Medulla oblongata (tissue), 1 donor: ENCODE measurements around the gene NGEF.

Experiments
- DNase-seq: peaks from one replicate; pipeline ENCODE4 v3.0.0-alpha.2; 2015; ENCODE audit errors: extremely low spot score

The NGEF gene

GRCh38 chr2:233042549-233042948 is 29.5 kb upstream of the NGEF start:
- DNase-seq, result no peak

GRCh38 chr2:233041722-233042323 is 28.8 kb upstream of the NGEF start:
- DNase-seq, result no peak

GRCh38 chr2:233040571-233040970 is 27.5 kb upstream of the NGEF start:
- DNase-seq, result no peak

- no peak for DNase-seq
Observed at GRCh38 chr2:233039846-233040530, 26.9 kb upstream of the NGEF start.

- DNase-seq, result no peak
Observed at GRCh38 chr2:233039212-233039845, 26.3 kb upstream of the NGEF start.

GRCh38 chr2:233037078-233037477 is 24.0 kb upstream of the NGEF start:
- DNase-seq, result no peak

- DNase-seq, result no peak
Observed at GRCh38 chr2:233036162-233036838, 23.2 kb upstream of the NGEF start.

GRCh38 chr2:233035426-233036161 is 22.5 kb upstream of the NGEF start:
- DNase-seq, result no peak

- DNase-seq, result no peak
Observed at GRCh38 chr2:233034091-233034882, 21.2 kb upstream of the NGEF start.

- no peak for DNase-seq
Observed at GRCh38 chr2:233033672-233034071, 20.6 kb upstream of the NGEF start.

- no peak for DNase-seq
Observed at GRCh38 chr2:233032551-233033320, 19.7 kb upstream of the NGEF start, which contains the start of gene NEU2. TSS of gene NEU2 (plus strand) at chr2:233032672. CDS start at chr2:233032672, 0 bp downstream.

GRCh38 chr2:233031556-233032500 is 18.8 kb upstream of the NGEF start:
- DNase-seq, result no peak

- DNase-seq, result no peak
Observed at GRCh38 chr2:233029321-233029720, 16.3 kb upstream of the NGEF start.

GRCh38 chr2:233026198-233026813 is 13.2 kb upstream of the NGEF start:
- DNase-seq, result no peak

- DNase-seq, result no peak
Observed at GRCh38 chr2:233025706-233026105, 12.7 kb upstream of the NGEF start.

GRCh38 chr2:233023761-233024410 is 10.8 kb upstream of the NGEF start:
- no peak for DNase-seq

GRCh38 chr2:233023007-233023760 is 10.1 kb upstream of the NGEF start:
- DNase-seq, result no peak
